AG04450 (cell line): Measurements from ENCODE around the gene GANC. TPM values are rescaled to one million over a fixed set of nuclear protein-coding genes. Genes with fewer than 3 reads are reported as not detected.

Source experiments
- CTCF ChIA-PET: fragments of 300-600, 350-600 bp; formaldehyde crosslinking; extraction: SDS; loops from one replicate; lab custom pipeline; 2022; ENCODE audit warnings: antibody characterized with exemption, inconsistent platforms; lab: Charles Lee
- POLR2A ChIA-PET: fragments of 350-600 bp; formaldehyde crosslinking; extraction: SDS; loops from one replicate; lab custom pipeline; 2021; ENCODE audit warnings: antibody characterized with exemption, inconsistent platforms; lab: Yijun Ruan, JAX
- DNase-seq: peaks from one replicate; pipeline ENCODE4 v3.0.0-alpha.2; 2011; ENCODE audit warnings: low read depth, low spot score
- H3K27ac ChIP-seq: one replicate; pipeline ENCODE4 v1.5.1; 2012; ENCODE audit warnings: low read depth, low read length, control low read depth
- H3K27me3 ChIP-seq: one replicate; pipeline ENCODE4 v1.6.0; 2012; ENCODE audit warnings: low read length; ENCODE audit not compliant: control insufficient read depth, insufficient read depth
- H3K4me3 ChIP-seq: 2 replicates; pipeline ENCODE4 v1.5.1; 2011; ENCODE audit warnings: mild to moderate bottlenecking, low read depth, low read length, control low read depth
- H3K9me3 ChIP-seq: 2 replicates; pipeline ENCODE4 v1.5.1; 2012; ENCODE audit warnings: low read length; ENCODE audit not compliant: control insufficient read depth, insufficient read depth
- CTCF ChIP-seq: IDR thresholded peaks from 2 replicates; pipeline ENCODE4 v1.5.1; 2011; ENCODE audit warnings: low read depth, low read length, control low read depth, inconsistent platforms
- polyA plus RNA-seq: library from polyadenylated mRNA; depleted of rRNA; stranded (reverse); fragments of >200 nt; gene quantifications from 2 replicates; pipeline ENCODE4 v1.2.3, GENCODE V29; 2011

GANC gene
- polyA plus RNA-seq, 1 experiment = 16.5 TPM

- Histone ChIP-seq H3K27ac (no peak overlapping the region), H3K9me3 (no peaks in the 10 kb centered on the region), H3K4me3 (no peak overlapping the region), H3K27me3 (no peaks in the 10 kb centered on the region)
- TF ChIP-seq CTCF = no peak
- CTCF ChIA-PET = no interaction called here
- POLR2A ChIA-PET = no interaction called here
- no peak for DNase-seq
Observed at GRCh38 chr15:42345504-42345903, 72.5 kb downstream of the GANC start.

- no peak for DNase-seq
- Histone ChIP-seq H3K4me3 (no peak overlapping the region), H3K27ac (peak overlapping the region; percentile 57), H3K9me3 (no peaks in the 10 kb centered on the region), H3K27me3 (no peaks in the 10 kb centered on the region)
- ChIA-PET CTCF (interaction anchor here (1.5 kb wide), 1 partner anchor 37 kb away, joined by 5 read pairs; no protein-coding TSS in a partner anchor), POLR2A (no interaction called here)
- TF ChIP-seq CTCF = no peak
Observed at GRCh38 chr15:42348083-42348482, 75.1 kb downstream of the GANC start.

- CTCF ChIA-PET = interaction anchor here (1.5 kb wide), 1 partner anchor 36 kb away, joined by 5 read pairs; no protein-coding TSS in a partner anchor
- no peak for DNase-seq
Observed at GRCh38 chr15:42349186-42349585, 76.2 kb downstream of the GANC start.

GRCh38 chr15:42352401-42352800, 79.4 kb downstream of the GANC start:
- Histone ChIP-seq H3K27me3 (no peaks in the 10 kb centered on the region), H3K4me3 (no peak overlapping the region), H3K27ac (no peak overlapping the region), H3K9me3 (no peaks in the 10 kb centered on the region)
- ChIA-PET POLR2A (no interaction called here), CTCF (no interaction called here)
- DNase-seq = no peak
- no peak for TF ChIP-seq CTCF

More at GRCh38 chr15:42349186-42349585, 76.2 kb downstream of the GANC start:
- POLR2A ChIA-PET = interaction anchor here (1.0 kb wide), 1 partner anchor 76 kb away, joined by 3 read pairs; the partner anchor contains the start of genes GANC and TMEM87A
- no peak overlapping the region for H3K27ac ChIP-seq
- no peak for TF ChIP-seq CTCF
- H3K4me3 ChIP-seq = no peak overlapping the region
- H3K9me3 ChIP-seq = no peaks in the 10 kb centered on the region
- no peaks in the 10 kb centered on the region for H3K27me3 ChIP-seq

- Histone ChIP-seq H3K27me3 (no peaks in the 10 kb centered on the region), H3K4me3 (no peak overlapping the region), H3K27ac (no peak overlapping the region), H3K9me3 (no peaks in the 10 kb centered on the region)
- ChIA-PET POLR2A (no interaction called here), CTCF (no interaction called here)
- no peak for TF ChIP-seq CTCF
- no peak for DNase-seq
Observed at GRCh38 chr15:42353061-42353460, 80.1 kb downstream of the GANC start.
